Hematopoietic multipotent progenitor cell treated with erythropoietin and hydrocortisone succinate and interleukin-3 and kit ligand, for 4 days (in vitro differentiated cells): Measurements from ENCODE around the gene PRIM2.
"Not testable (repeated sequence)": the region's sequence is repeated elsewhere in the genome, so short reads cannot be mapped to it uniquely, and the experiment has no call there.

Source experiments
- DNase-seq: peaks from one replicate; pipeline ENCODE4 v3.0.0-alpha.2; 2015

The PRIM2 gene

GRCh38 chr6:57317060-57317943 is at the start of gene PRIM2:
Gene PRIM2 (plus strand): TSS chr6:57317630. CDS start chr6:57318446, 816 bp downstream.
- DNase-seq = peak; percentile 96

DNA sequence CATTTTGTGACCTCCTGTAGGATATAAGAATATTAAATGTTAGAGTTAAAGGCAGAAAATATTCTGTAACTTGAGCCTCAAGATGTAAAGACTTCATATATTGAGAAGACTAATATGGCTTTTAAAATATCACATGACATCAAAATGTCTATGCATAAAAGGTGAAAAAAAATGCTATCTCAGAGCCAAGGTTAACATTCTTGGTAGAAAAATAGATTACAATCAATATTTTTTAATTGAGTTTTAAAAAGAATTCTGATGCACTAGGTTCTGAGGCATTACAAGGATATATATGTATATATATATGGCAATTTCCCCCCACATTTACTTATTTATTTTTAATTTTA is 49.2 kb upstream of the PRIM2 start:
- no peak for DNase-seq

- not testable (repeated sequence) for DNase-seq
Measured at GRCh38 chr6:57274113-57274824, 43.2 kb upstream of the PRIM2 start.

DNA sequence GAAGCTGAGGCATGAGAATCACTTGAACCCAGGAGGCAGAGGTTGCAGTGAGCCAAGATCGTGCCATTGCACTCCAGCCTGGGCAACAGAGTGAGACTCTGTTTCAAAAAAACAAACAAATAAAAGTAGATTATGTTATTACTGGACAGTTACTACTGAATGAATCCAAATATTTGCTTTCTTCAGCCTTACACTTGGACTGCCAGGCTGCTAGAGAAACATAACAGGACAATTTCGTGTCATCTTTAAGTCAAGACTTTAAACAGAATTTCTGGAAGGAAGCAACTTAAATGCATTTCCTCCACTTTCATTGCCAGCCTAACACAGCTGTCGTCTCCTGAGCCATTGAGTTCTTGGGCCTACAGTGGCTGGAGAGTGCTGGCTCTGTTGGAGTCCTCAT is 42.0 kb upstream of the PRIM2 start:
- DNase-seq = no peak

GRCh38 chr6:57276946-57277345 is 40.5 kb upstream of the PRIM2 start:
- no peak for DNase-seq

- no peak for DNase-seq
Measured at GRCh38 chr6:57278570-57278969, 38.9 kb upstream of the PRIM2 start.

GRCh38 chr6:57279013-57279412 is 38.4 kb upstream of the PRIM2 start:
- DNase-seq = no peak

- DNase-seq = no peak
Measured at GRCh38 chr6:57283106-57283505, 34.3 kb upstream of the PRIM2 start.

DNA sequence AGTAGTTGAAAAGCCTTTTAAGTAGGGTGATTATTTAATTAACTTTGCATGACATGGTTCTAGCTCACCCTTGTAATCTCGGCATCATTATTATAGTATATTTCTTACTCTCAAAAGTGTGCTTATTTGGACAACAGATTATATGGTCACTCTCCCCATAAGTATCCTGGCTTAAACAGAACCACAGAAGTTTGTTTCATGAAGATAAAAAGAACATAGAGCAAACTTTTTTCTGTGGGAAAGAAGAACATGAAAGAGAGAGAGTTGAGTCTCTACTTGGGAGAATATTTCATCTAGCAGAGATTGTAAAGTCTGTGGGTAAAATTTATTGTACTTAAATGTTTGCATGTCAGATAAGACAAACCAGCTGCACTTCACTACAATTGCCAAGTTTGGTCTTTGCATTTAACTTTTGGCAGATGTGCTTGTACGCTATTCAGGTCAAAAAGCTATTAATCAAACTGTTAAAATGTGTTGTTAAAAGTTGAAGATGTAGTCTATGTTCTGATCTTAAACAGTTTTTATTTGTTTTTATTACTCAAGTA is 33.4 kb upstream of the PRIM2 start:
- peak; percentile 5 for DNase-seq

- not testable (repeated sequence) for DNase-seq
Measured at GRCh38 chr6:57288136-57288535, 29.3 kb upstream of the PRIM2 start.

- not testable (repeated sequence) for DNase-seq
Measured at GRCh38 chr6:57293472-57293871, 24.0 kb upstream of the PRIM2 start.

DNA sequence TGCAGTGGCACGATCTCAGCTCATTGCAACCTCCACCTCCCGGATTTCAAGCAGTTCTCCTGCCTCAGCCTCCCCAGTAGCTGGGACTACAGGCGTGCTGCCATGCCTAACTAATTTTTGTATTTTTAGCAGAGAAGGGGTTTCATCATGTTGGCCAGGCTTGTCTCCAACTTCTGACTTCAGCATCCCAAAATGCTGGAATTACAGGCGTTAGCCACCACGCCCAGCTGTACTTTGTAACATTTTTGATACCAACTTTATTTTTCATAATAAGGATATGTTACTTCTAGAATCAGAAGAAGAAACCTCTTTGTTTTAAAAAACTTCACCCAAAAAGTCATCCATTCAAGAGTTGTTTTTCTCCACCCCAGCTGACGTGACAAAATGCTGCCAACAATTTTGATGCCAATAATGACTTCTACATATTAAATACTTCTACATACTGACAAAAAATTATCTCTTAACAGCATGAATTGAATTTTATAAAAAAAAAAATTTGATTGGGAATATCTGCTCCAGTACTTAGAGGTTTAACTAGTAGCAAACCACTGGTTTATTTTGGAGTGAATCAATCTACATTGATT is 22.5 kb upstream of the PRIM2 start:
- no peak for DNase-seq

DNA sequence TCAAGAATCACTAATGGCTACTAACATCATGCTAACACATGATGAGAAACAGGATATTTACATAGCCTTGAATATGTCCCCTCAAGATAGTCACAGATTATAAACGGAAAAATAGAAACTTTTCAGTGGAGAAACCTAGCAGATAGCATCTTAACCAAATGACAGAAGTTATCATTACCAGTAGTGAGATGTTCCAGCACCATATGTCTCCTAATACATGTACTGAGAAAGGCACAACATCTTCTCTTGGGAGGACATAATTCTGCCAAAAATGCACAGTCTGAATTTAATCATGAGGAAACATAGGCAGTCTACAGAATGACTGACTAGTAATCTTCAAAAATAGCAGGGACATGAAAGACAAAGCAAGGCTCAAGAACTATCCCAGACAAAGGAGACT is 19.9 kb upstream of the PRIM2 start:
- DNase-seq = no peak

DNA sequence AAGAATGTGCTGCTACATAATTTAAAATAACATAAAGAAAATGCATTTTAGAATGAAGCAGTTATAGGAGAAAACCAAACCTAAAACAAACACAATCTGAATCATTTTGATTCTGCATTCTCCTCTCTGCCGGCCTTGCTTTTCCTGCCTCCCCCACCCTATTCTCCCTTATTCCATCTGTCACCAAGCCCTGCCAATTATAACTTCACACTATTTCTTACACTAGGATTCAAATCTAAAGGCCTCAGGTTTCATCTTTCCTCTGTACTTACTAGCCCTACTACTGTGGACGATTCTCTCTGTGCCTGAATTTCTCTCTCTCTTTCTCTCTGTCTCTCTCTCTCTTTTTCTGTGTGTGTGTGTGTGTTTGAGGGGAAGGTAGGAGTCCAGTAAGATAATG is 18.7 kb upstream of the PRIM2 start:
- DNase-seq = no peak

- no peak for DNase-seq
Measured at GRCh38 chr6:57301757-57302156, 15.7 kb upstream of the PRIM2 start.

- no peak for DNase-seq
Measured at GRCh38 chr6:57302477-57302876, 15.0 kb upstream of the PRIM2 start.

DNA sequence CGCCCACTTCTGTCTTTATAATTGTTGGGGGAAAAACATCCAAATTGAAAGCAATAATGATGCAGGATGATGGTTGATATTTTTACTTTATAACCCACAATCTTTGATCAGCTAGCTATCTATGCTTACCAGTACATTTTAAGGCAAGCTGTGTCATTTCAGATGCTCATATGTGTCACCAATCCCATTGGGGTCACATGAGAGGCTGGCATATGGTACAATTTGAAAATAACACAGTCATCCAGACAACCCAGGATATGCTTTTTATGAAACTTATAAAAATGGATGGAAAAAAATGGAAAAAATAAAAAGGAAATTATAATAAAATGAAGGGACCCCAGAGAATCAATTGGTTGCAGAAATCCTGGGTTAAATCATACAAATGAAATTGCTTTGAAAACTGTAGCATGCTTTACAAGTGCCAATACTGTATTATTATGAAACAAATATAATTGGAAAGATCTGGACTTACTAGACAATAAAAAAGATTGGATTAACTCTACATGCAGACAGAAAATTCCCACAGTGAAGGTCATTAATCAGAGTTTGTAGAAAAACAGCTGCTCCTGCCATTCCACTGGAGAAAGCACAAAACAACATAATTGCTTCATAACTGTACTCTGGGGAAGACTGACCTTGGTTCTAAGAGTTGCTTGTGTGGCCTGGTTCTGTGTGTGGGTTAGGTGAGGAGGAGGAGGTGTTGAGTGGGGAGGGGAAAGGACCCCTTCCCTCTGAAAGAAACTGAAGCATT is 13.3 kb upstream of the PRIM2 start:
- no peak for DNase-seq

- no peak for DNase-seq
Measured at GRCh38 chr6:57305107-57305506, 12.3 kb upstream of the PRIM2 start.

- DNase-seq = no peak
Measured at GRCh38 chr6:57305761-57306160, 11.7 kb upstream of the PRIM2 start.

DNA sequence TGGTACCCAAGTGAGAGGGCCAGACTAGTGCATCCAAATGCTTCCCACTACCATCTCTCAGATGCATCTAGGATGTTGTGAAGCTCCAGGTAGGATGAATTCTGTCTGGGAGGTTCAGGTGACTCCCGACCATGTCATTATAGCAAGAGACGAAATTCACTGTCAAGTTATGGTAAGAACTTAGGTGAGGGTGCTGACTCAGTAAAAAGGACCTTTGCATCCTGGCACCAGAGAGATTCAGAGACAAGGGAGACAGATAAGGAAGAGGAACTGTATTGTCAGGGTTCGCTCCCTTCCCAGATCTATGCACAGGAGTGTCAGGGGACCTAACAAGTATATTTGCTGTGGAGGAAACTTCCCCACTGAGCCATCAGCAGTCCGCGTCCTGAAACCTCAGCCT is 11.2 kb upstream of the PRIM2 start:
- no peak for DNase-seq

DNA sequence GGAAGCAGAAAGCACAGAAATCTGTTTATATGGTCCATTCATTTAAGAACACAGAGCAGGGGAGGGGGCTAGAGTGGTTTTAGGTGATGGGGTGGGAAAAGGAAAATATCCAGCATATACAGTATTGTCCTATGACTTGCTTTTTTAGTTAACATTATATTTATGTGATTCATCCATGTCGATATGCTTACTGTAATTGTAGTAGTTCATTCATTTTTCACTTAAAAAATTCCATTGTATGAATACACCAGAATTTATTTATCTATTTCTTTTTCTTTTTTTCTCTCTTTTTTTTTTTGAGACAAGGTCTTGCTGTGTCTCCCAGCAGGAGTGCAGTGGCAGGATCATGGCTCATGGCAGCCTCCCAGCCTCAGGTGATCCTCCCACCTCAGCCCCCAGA is 9.6 kb upstream of the PRIM2 start:
- DNase-seq = no peak

DNA sequence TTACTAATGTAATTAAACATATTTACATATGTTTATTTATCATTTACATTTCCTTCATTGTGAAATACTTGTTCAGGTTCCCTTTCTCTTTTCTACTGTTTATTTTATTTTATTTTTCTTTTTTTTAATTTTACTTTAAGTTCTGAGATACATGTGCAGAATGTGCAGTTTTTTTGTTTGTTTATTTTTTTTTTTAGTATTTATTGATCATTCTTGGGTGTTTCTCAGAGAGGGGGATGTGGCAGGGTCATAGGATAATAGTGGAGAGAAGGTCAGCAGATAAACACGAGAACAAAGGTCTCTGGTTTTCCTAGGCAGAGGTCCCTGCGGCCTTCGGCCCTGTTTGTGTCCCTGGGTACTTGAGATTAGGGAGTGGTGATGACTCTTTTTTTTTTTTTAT is 8.7 kb upstream of the PRIM2 start:
- DNase-seq = not testable (repeated sequence)
